GM12878 (cell line): ENCODE data around the gene WNT8A. TPM values are rescaled to one million over a fixed set of nuclear protein-coding genes. Genes with fewer than 3 reads are reported as not detected.

Experiments
- ATAC-seq: fragments of 200-7000 bp; cut with Tn5 transposase; 3 replicates; pipeline ENCODE4 v1.9.1; 2020; ENCODE audit warnings: mild to moderate bottlenecking, moderate library complexity
- BruUV-seq: library from RNA; stranded (reverse); fragments of 400-500 nt; replicated peaks from 2 replicates; lab custom pipeline; 2021; lab: Mats Ljungman, UMichigan
- CTCF ChIA-PET: fragments of 300-600 bp; sonication (Branson Sonifier 250); formaldehyde crosslinking; extraction: SDS; loops from one replicate; lab custom pipeline; 2021; ENCODE audit warnings: inconsistent platforms; lab: Yijun Ruan, JAX
- POLR2A ChIA-PET: fragments of 350-600 bp; formaldehyde crosslinking; extraction: SDS; loops from one replicate; lab custom pipeline; 2021; ENCODE audit warnings: inconsistent platforms; lab: Charles Lee
- RAD21 ChIA-PET: fragments of 300-600 bp; sonication (Branson Sonifier 250); formaldehyde crosslinking; loops from one replicate; lab custom pipeline; 2023; ENCODE audit warnings: antibody characterized with exemption; ENCODE audit not compliant: unreplicated experiment; lab: Charles Lee
- SMC1A ChIA-PET: fragments of 300-600 bp; sonication (Branson Sonifier 250); formaldehyde crosslinking; loops from one replicate; lab custom pipeline; 2023; ENCODE audit not compliant: unreplicated experiment, uncharacterized antibody; lab: Charles Lee
- DNase-seq: peaks from one replicate; pipeline ENCODE4 v3.0.0-alpha.2; 2011; ENCODE audit warnings: low read depth, low spot score
- FAIRE-seq: peaks from 3 replicates; lab custom pipeline; 2011; peaks lifted over from hg19 to GRCh38; lab: Jason Lieb, UNC
- H2AFZ ChIP-seq: 2 replicates; pipeline ENCODE4 v1.6.0; 2011; ENCODE audit warnings: low read depth, low read length, control low read depth; ENCODE audit not compliant: control insufficient read depth
- H3K27ac ChIP-seq: 2 replicates; pipeline ENCODE4 v1.5.1; 2011; ENCODE audit warnings: control low read depth; ENCODE audit not compliant: control insufficient read depth, insufficient read depth
- H3K27me3 ChIP-seq, 2 experiments: replicated peaks in 1 of 2; 2 replicates each; pipeline versions ENCODE4 v1.6.0 to v1.6.1; 2011; ENCODE audit warnings: low read length in 1 of 2; ENCODE audit not compliant: control insufficient read depth in 2 of 2, insufficient read depth in 2 of 2
- H3K36me3 ChIP-seq, 2 experiments: 2 replicates each; pipeline ENCODE4 v1.5.1; 2011; ENCODE audit warnings: low read length in 1 of 2; ENCODE audit not compliant: control insufficient read depth in 2 of 2, insufficient read depth in 2 of 2
- H3K4me1 ChIP-seq: 2 replicates; pipeline ENCODE4 v1.6.1; 2011; ENCODE audit warnings: mild to moderate bottlenecking, low read length, moderate library complexity, mixed read lengths; ENCODE audit not compliant: control insufficient read depth, insufficient read depth
- H3K4me2 ChIP-seq: 2 replicates; pipeline ENCODE4 v1.6.0; 2011; ENCODE audit warnings: control low read depth; ENCODE audit not compliant: control insufficient read depth, insufficient read depth
- H3K4me3 ChIP-seq: fragments of 200-600 bp; sonication (generic); 2 replicates; pipeline ENCODE4 v1.5.1; 2016
- H3K79me2 ChIP-seq: 2 replicates; pipeline ENCODE4 v1.6.0; 2011; ENCODE audit warnings: low read length; ENCODE audit not compliant: control insufficient read depth, insufficient read depth
- H3K9ac ChIP-seq: 2 replicates; pipeline ENCODE4 v1.8.0; 2011; ENCODE audit warnings: low read length, control low read depth, mixed read lengths; ENCODE audit not compliant: control insufficient read depth, insufficient read depth
- H3K9me3 ChIP-seq: replicated peaks from 3 replicates; pipeline ENCODE4 v1.5.1; 2011; ENCODE audit warnings: mild to moderate bottlenecking, low read length; ENCODE audit not compliant: control insufficient read depth, insufficient read depth
- H4K20me1 ChIP-seq: 2 replicates; pipeline ENCODE4 v1.6.0; 2011; ENCODE audit not compliant: control insufficient read depth, insufficient read depth
- CBFB ChIP-seq: IDR thresholded peaks from 2 replicates; pipeline ENCODE4 v1.6.1; 2016; ENCODE audit warnings: antibody characterized with exemption, low read depth
- EP300 ChIP-seq, 2 experiments: fragments of 150-350 bp in 1 of 2; IDR thresholded peaks; 2 replicates each; pipeline ENCODE4 v1.6.1; 2011 to 2012; ENCODE audit warnings: low read depth in 2 of 2, low read length in 2 of 2, borderline replicate concordance in 1 of 2, improper control_type of control experiment in 1 of 2, inconsistent platforms in 1 of 2; ENCODE audit not compliant: control insufficient read depth in 1 of 2
- NR2F1 ChIP-seq: fragments of 450-650 bp; conservative IDR thresholded peaks from 2 replicates; pipeline ENCODE4 v1.6.1; 2017; ENCODE audit warnings: mild to moderate bottlenecking
- RAD21 ChIP-seq: IDR thresholded peaks from 2 replicates; pipeline ENCODE4 v1.6.1; 2011; ENCODE audit warnings: mild to moderate bottlenecking, low read depth, low read length, moderate library complexity; ENCODE audit not compliant: insufficient read depth
- RCOR1 ChIP-seq: conservative IDR thresholded peaks from 2 replicates; pipeline ENCODE4 v1.6.1; 2012; ENCODE audit warnings: low read depth, low read length, improper control_type of control experiment
- SUZ12 ChIP-seq: fragments of 200-600 bp; sonication (generic); IDR thresholded peaks from one replicate; pipeline ENCODE4 v1.6.1; 2018; ENCODE audit warnings: antibody characterized with exemption, mild to moderate bottlenecking; ENCODE audit not compliant: unreplicated experiment
- ZZZ3 ChIP-seq: IDR thresholded peaks from 2 replicates; pipeline ENCODE4 v1.6.1; 2011; ENCODE audit warnings: low read depth; ENCODE audit not compliant: control insufficient read depth, insufficient read length
- WGBS: methylation state at CpG from one replicate; pipeline ENCODE4 v1.1.6; 2016; ENCODE audit warnings: low lambda C conversion rate; ENCODE audit not compliant: insufficient replicate concordance, insufficient coverage; ENCODE audit errors: missing lambda C conversion rate; 5-methylcytosine and 5-hydroxymethylcytosine counted together
- in situ Hi-C: fragments of 300-500 bp; cut with MboI; formaldehyde crosslinking; loops from 9 replicates; pipeline ENCODE4 v1.14.3; 2018; ENCODE audit warnings: mixed read lengths
- intact Hi-C: fragments of 100-400 bp; cut with micrococcal nuclease; formaldehyde crosslinking; loops from one replicate; pipeline ENCODE4 v1.14.2; 2022; ENCODE audit not compliant: unreplicated experiment
- polyA plus RNA-seq, 11 experiments: library from polyadenylated mRNA; depleted of rRNA in 4 of 11; unstranded in 6 of 11; stranded (reverse) in 5 of 11; fragments of >200 nt; fragmentation: Nextera tagmentation in 4 of 11; fragmentation: Illumina TruSeq in 1 of 11; extraction: Ambion mirVana in 4 of 11; extraction: Trizol in 1 of 11; gene quantifications; 1 replicate in 1 of 11; 2 replicates in 10 of 11; pipeline versions ENCODE4 v1.2.1 to v1.2.3, GENCODE V29; 2011 to 2016; ENCODE audit warnings: inconsistent platforms in 2 of 11, missing spikeins in 2 of 11, low read depth in 1 of 11
- total RNA-seq, 4 experiments: library from RNA; depleted of rRNA in 3 of 4; stranded (reverse); fragments of >200 nt in 3 of 4; fragmentation: Illumina TruSeq in 1 of 4; extraction: Trizol in 1 of 4; gene quantifications; 2 replicates each; pipeline versions ENCODE4 v1.2.1 to v1.2.3, GENCODE V29; 2013 to 2021
- TF ChIP-seq, protein P1 (sequence below): IDR thresholded peaks from 2 replicates; pipeline ENCODE4 v1.6.1; 2011; ENCODE audit warnings: mild to moderate bottlenecking, low read depth, low read length, moderate library complexity; ENCODE audit not compliant: insufficient replicate concordance
- TF ChIP-seq, protein P2 (sequence below): IDR thresholded peaks from 2 replicates; pipeline ENCODE4 v1.6.1; 2012; ENCODE audit warnings: improper control_type of control experiment, low read depth, low read length; ENCODE audit not compliant: insufficient replicate concordance
- TF ChIP-seq, protein P3 (sequence below): fragments of 450-650 bp; formaldehyde crosslinking; IDR thresholded peaks from 2 replicates; pipeline ENCODE4 v1.5.0; 2022; ENCODE audit warnings: mild to moderate bottlenecking, missing genetic modification characterization

The WNT8A gene
- total and polyA plus RNA-seq, 10 of the 15 experiments (the other 5 are each of a cell fraction or from before 2014, with no cell fraction given): not detected

DNA sequence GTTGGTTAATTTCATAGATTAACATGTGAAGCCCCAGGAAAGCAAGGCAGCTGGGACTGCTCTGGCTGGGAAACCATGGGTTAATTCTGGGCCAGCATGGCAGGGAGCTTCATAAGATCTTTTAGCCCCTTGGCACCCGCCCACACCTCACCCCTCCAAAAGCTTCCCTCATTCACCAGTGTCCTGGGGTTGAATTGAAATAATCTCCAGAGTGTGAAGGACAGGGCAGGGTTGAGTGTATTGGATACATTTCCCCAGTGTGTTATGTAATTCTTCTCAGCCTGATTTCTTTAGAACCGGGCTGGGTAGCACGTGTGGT, 19.4 kb downstream of the WNT8A start:
- ChIA-PET SMC1A (interaction anchor here (0.6 to 1.4 kb wide), 5 partner anchors 11 to 1178 kb away, joined by 3 read pairs; no protein-coding TSS in a partner anchor), RAD21 (no interaction called here)

More for the DNA sequence above, 19.4 kb downstream of the WNT8A start:
- ChIA-PET POLR2A (interaction anchor here (0.6 to 0.7 kb wide), 2 partner anchors 407 to 1190 kb away, joined by 3 to 4 read pairs; partner anchors contain the start of gene MATR3), CTCF (interaction anchor here (1.3 to 2.4 kb wide), 3 partner anchors 26 to 444 kb away, joined by 4 to 11 read pairs (median 5); no protein-coding TSS in a partner anchor)
- no peak overlapping the region for H3K4me2 ChIP-seq
- H3K9ac ChIP-seq: no peak overlapping the region
- H3K9me3 ChIP-seq: no peaks in the 10 kb centered on the region
- no peaks in the 10 kb centered on the region for H3K4me1 ChIP-seq
- H3K79me2 ChIP-seq: no peaks in the 10 kb centered on the region
- no peak for FAIRE-seq
- TF ChIP-seq, protein P1, sequence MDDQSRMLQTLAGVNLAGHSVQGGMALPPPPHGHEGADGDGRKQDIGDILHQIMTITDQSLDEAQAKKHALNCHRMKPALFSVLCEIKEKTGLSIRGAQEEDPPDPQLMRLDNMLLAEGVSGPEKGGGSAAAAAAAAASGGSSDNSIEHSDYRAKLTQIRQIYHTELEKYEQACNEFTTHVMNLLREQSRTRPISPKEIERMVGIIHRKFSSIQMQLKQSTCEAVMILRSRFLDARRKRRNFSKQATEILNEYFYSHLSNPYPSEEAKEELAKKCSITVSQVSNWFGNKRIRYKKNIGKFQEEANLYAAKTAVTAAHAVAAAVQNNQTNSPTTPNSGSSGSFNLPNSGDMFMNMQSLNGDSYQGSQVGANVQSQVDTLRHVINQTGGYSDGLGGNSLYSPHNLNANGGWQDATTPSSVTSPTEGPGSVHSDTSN: no peak
- TF ChIP-seq, protein P2, sequence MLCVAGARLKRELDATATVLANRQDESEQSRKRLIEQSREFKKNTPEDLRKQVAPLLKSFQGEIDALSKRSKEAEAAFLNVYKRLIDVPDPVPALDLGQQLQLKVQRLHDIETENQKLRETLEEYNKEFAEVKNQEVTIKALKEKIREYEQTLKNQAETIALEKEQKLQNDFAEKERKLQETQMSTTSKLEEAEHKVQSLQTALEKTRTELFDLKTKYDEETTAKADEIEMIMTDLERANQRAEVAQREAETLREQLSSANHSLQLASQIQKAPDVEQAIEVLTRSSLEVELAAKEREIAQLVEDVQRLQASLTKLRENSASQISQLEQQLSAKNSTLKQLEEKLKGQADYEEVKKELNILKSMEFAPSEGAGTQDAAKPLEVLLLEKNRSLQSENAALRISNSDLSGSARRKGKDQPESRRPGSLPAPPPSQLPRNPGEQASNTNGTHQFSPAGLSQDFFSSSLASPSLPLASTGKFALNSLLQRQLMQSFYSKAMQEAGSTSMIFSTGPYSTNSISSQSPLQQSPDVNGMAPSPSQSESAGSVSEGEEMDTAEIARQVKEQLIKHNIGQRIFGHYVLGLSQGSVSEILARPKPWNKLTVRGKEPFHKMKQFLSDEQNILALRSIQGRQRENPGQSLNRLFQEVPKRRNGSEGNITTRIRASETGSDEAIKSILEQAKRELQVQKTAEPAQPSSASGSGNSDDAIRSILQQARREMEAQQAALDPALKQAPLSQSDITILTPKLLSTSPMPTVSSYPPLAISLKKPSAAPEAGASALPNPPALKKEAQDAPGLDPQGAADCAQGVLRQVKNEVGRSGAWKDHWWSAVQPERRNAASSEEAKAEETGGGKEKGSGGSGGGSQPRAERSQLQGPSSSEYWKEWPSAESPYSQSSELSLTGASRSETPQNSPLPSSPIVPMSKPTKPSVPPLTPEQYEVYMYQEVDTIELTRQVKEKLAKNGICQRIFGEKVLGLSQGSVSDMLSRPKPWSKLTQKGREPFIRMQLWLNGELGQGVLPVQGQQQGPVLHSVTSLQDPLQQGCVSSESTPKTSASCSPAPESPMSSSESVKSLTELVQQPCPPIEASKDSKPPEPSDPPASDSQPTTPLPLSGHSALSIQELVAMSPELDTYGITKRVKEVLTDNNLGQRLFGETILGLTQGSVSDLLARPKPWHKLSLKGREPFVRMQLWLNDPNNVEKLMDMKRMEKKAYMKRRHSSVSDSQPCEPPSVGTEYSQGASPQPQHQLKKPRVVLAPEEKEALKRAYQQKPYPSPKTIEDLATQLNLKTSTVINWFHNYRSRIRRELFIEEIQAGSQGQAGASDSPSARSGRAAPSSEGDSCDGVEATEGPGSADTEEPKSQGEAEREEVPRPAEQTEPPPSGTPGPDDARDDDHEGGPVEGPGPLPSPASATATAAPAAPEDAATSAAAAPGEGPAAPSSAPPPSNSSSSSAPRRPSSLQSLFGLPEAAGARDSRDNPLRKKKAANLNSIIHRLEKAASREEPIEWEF: no peak
- TF ChIP-seq SUZ12 (no peak), EP300 (IDR thresholded peaks at IDR 0.05; ENCODE audit: borderline replicate concordance in 1 of 2, control insufficient read depth in 1 of 2, low read depth in 2 of 2, low read length in 2 of 2) (no peak), RCOR1 (no peak), RAD21 (no peak), ZZZ3 (no peak), NR2F1 (no peak), CBFB (no peak)
- TF ChIP-seq, protein P3, sequence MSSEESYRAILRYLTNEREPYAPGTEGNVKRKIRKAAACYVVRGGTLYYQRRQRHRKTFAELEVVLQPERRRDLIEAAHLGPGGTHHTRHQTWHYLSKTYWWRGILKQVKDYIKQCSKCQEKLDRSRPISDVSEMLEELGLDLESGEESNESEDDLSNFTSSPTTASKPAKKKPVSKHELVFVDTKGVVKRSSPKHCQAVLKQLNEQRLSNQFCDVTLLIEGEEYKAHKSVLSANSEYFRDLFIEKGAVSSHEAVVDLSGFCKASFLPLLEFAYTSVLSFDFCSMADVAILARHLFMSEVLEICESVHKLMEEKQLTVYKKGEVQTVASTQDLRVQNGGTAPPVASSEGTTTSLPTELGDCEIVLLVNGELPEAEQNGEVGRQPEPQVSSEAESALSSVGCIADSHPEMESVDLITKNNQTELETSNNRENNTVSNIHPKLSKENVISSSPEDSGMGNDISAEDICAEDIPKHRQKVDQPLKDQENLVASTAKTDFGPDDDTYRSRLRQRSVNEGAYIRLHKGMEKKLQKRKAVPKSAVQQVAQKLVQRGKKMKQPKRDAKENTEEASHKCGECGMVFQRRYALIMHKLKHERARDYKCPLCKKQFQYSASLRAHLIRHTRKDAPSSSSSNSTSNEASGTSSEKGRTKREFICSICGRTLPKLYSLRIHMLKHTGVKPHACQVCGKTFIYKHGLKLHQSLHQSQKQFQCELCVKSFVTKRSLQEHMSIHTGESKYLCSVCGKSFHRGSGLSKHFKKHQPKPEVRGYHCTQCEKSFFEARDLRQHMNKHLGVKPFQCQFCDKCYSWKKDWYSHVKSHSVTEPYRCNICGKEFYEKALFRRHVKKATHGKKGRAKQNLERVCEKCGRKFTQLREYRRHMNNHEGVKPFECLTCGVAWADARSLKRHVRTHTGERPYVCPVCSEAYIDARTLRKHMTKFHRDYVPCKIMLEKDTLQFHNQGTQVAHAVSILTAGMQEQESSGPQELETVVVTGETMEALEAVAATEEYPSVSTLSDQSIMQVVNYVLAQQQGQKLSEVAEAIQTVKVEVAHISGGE (CRISPR knock-in tag): no peak
- intact Hi-C loops: no loop called here
- no peaks in the 10 kb centered on the region for H3K36me3 ChIP-seq
- no peak overlapping the region for H3K27ac ChIP-seq
- DNase-seq: no peak
- no peaks in the 10 kb centered on the region for H3K27me3 ChIP-seq
- ATAC-seq: no peak
- H4K20me1 ChIP-seq: no peaks in the 10 kb centered on the region
- 50% methylated on average over 3 of the region's 3 CpGs for WGBS
- H3K4me3 ChIP-seq: no peak overlapping the region
- H2AFZ ChIP-seq: no peak overlapping the region
- no TSS peak for BruUV-seq
- in situ Hi-C loops: no loop called here
